Keratinocyte (primary cell): Measurements from ENCODE around the gene NECAP2.
"Not testable (repeated sequence)": the region's sequence is repeated elsewhere in the genome, so short reads cannot be mapped to it uniquely, and the experiment has no call there.

Experiments
- EZH2 ChIP-seq: IDR thresholded peaks from one replicate; pipeline ENCODE4 v1.6.1; 2012; ENCODE audit warnings: inconsistent platforms, mild to moderate bottlenecking, low read length, moderate library complexity
- TF ChIP-seq, protein P1 (sequence below), 3 experiments: IDR thresholded peaks in 1 of 3; conservative IDR thresholded peaks in 1 of 3; optimal IDR thresholded peaks in 1 of 3; 2 replicates in 2 of 3; 3 replicates in 1 of 3; pipeline versions ENCODE3 to v1.5.1; 2011; ENCODE audit warnings: low read length in 3 of 3, mild to moderate bottlenecking in 3 of 3, moderate library complexity in 2 of 3, control low read depth in 1 of 3, inconsistent platforms in 1 of 3; ENCODE audit not compliant: insufficient read depth in 2 of 3; ENCODE audit errors: extremely low read depth in 1 of 3

GRCh38 chr1:16474891-16475290 lies 34.4 kb downstream of the NECAP2 start:
- TF ChIP-seq, protein P1, sequence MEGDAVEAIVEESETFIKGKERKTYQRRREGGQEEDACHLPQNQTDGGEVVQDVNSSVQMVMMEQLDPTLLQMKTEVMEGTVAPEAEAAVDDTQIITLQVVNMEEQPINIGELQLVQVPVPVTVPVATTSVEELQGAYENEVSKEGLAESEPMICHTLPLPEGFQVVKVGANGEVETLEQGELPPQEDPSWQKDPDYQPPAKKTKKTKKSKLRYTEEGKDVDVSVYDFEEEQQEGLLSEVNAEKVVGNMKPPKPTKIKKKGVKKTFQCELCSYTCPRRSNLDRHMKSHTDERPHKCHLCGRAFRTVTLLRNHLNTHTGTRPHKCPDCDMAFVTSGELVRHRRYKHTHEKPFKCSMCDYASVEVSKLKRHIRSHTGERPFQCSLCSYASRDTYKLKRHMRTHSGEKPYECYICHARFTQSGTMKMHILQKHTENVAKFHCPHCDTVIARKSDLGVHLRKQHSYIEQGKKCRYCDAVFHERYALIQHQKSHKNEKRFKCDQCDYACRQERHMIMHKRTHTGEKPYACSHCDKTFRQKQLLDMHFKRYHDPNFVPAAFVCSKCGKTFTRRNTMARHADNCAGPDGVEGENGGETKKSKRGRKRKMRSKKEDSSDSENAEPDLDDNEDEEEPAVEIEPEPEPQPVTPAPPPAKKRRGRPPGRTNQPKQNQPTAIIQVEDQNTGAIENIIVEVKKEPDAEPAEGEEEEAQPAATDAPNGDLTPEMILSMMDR (optimal IDR thresholded peaks at IDR 0.05 in 1 of 3, IDR thresholded peaks at IDR 0.05 in 1 of 3, conservative IDR thresholded peaks at IDR 0.05 in 1 of 3; ENCODE audit: extremely low read depth in 1 of 3, insufficient read depth in 2 of 3, low read length in 3 of 3) = peak in 1 of 3 experiments; percentile 17
- TF ChIP-seq EZH2 = not testable (repeated sequence)
